GOT3 (cell line): ENCODE results near the gene TMEM120B.
"Not testable (repeated sequence)": the region's sequence is repeated elsewhere in the genome, so short reads cannot be mapped to it uniquely, and the experiment has no call there.

Experiments
- DNase-seq: peaks from one replicate; lab custom pipeline; 2025; ENCODE audit warnings: mixed read lengths; lab: John Stamatoyannopoulos, UW

TMEM120B gene

GRCh38 chr12:121712461-121713256 is at the start of gene TMEM120B:
TSS of gene TMEM120B (plus strand) at chr12:121712752. CDS start at chr12:121712896, 144 bp downstream.
- DNase-seq = peak; percentile 45

- DNase-seq = no peak
Observed at GRCh38 chr12:121663610-121663929, 49.0 kb upstream of the TMEM120B start.

DNA sequence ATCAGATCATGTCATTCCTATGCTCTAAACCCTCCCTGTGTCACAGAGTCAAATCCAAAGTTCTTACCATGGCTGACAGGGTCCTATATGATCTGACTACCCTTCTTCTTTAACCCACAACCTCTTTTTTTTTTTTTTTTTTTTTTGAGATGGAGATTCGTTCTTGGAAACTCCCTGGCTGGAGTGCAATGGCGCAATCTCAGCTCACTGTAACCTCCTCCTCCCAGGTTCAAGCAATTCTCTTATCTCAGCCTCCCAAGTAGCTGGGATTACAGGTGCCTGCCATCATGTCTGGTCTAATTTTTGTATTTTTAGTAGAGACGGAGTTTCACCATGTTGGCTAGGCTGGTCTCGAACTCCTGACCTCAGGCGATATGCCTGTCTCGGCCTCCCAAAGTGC is 45.7 kb upstream of the TMEM120B start:
- DNase-seq = not testable (repeated sequence)

- DNase-seq = no peak
Observed at GRCh38 chr12:121668750-121669520, 43.6 kb upstream of the TMEM120B start.

DNA sequence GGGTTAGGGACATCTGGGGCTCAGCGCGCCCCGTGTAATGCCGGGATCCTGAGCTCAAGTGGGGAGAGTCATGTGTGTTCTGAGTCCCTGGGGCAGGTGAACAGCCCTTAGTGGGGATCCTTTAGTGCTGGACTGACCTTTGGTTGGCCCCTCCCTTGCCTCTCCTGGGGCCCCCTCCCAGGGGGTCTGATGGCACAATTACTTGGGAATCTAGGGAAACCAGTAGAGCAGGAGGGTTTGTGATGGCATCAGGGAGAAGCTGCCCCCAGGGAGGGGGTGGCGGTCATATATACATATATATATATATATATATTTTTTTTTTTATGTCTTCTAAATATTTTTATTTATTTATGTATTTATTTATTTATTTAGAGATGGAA is 43.0 kb upstream of the TMEM120B start, which contains the start of gene MORN3:
Gene MORN3 (minus strand): TSS at position 134 of the 380 bp plus-strand sequence. CDS start 171 bp downstream, outside the sequence.
- DNase-seq = no peak

DNA sequence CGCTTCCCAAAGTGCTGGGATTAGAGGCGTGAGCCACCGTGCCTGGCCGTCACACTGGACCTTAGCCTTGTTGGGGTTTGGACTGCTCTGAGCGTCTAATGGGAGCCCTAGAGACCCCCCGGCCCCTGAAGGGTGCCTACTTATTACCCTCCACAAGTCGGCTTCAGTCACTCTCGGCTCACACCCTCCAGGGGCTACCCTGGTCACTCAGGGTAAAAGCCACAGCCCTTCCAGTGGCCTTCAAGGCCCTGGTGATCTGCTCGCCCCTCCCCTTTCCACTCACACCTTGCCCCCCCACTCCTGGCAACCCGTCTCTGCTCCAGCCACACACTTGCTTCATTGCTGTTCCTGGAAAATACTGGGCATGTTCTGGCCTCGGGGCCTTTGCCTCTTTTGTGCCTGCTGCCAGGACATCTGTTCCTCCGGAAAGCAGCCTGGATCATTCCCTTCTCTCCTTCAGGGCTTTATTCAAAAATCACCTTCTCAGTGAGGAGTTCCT is 39.5 kb upstream of the TMEM120B start:
- DNase-seq = no peak

GRCh38 chr12:121676190-121676589 is 36.4 kb upstream of the TMEM120B start:
- DNase-seq = no peak

GRCh38 chr12:121678305-121678704 is 34.2 kb upstream of the TMEM120B start:
- no peak for DNase-seq

GRCh38 chr12:121678716-121679300 is 33.7 kb upstream of the TMEM120B start:
- DNase-seq = no peak

- DNase-seq = not testable (repeated sequence)
Observed at GRCh38 chr12:121679661-121680197, 32.8 kb upstream of the TMEM120B start.

DNA sequence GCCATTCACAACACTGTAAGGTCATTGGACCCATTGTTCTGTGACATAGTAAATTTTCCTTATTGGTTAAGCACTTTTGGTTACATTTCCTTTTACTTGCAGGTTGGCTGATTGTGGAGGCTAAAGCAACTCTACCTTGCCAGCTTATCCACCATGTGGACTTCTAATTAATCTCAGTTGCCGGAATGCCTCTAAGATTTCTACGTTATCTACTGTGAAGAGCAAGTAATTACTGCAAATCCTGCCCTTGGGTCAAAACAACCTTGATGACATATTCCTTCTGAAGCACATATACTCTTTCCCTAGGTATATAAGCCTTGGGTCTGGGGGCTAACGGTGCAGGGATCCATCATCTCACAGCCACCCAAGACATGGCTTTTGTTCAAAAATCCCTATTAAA is 23.6 kb upstream of the TMEM120B start:
- DNase-seq = no peak

DNA sequence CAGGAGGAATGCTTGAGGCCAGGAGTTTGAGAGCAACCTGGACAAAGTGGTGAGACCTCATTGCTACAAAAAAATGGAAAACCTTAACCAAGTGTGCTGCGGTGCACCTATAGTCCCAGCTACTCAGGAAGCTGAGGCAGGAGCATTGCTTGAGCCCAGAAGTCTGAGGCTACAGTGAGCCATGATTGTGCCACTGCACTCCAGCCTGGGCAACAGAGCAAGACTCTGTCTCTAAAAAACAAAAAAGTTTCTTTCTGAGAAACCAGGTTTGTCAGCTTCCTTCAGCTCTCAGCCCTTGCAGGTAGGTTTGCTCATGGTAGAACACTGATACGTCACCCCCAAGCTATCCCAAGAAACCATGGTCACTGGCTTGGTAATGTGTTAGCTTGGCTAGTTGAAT is 23.1 kb upstream of the TMEM120B start:
- no peak for DNase-seq

- not testable (repeated sequence) for DNase-seq
Observed at GRCh38 chr12:121692744-121693143, 19.8 kb upstream of the TMEM120B start.

DNA sequence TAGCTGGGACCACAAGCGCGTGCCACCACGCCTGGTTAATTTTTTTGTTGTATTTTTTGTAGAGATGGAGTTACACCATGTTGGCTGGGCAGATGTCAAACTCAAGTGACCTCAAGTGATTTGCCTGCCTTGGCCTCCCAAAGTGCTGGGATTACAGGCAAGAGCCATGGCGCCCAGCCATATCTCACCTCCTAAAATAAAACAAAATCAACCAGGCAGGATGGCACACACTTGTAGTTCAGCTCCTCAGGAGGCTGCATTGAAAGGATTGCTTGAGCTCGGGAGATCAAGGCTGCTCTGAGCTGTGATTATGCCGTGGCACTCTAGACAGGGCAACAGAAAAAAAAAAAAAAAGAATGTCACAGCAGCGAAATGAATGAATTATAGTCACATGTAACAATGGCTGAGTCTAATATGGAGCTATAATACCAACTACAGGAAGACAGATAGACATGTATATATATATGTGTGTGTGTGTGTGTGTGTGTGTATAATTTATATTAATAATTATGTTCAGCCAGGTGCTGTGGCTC is 19.3 kb upstream of the TMEM120B start:
- DNase-seq = no peak

DNA sequence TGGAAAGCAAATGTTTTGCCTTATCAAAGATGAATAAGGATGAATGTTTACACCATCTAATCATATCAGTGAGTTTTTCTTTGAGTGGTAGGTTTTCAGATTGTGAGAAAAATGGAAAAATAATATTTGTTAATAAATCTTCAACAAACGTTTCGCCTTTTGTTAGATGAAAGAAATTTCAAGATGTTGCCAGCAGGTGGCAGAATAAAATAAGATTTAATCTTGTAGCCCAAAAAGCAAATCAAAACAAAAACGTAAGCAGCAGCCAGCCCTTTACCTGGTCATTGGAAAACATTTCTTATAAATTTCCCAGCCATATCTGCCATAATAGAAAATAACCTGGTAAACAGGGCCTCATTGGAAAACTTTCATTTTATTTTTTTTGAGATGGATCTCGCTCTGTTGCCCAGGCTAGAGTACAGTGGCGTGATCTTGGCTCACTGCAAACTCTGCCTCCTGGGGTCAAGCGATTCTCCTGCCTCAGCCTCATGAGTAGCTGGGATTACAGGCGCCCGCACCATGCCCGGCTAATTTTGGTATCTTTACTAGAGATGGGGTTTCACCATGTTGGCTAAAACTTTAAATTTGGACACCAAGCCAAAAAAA is 15.4 kb upstream of the TMEM120B start:
- no peak for DNase-seq

- DNase-seq = not testable (repeated sequence)
Observed at GRCh38 chr12:121697861-121698260, 14.7 kb upstream of the TMEM120B start.

DNA sequence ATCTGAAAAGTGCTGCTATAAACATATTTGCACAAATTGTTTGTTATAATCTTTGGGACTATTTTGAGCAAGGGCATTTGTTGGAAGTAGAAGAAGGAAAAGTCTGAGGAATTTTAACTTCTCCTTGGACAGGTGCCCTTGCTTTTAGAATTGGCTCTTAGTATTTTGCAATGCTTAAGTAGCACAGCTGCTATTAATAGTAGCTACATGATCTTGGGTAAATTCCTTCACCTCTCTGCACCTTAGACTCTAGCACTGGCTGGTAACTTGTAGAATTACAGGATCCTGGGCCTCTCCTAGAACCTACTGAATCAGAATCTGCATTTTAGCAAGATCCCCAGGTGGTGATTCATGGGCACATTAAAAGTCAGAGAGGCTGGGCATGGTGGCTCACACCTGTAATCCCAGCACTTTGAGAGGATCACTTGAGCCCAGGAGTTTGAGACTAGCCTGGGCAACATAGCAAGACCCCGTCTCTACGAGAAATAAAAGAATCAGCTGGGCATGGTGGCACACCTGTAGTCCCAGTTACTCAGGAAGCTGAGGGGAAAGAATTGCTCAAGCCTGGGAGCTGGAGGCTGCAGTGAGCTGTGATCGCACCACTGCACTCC is 10.8 kb upstream of the TMEM120B start:
- no peak for DNase-seq

DNA sequence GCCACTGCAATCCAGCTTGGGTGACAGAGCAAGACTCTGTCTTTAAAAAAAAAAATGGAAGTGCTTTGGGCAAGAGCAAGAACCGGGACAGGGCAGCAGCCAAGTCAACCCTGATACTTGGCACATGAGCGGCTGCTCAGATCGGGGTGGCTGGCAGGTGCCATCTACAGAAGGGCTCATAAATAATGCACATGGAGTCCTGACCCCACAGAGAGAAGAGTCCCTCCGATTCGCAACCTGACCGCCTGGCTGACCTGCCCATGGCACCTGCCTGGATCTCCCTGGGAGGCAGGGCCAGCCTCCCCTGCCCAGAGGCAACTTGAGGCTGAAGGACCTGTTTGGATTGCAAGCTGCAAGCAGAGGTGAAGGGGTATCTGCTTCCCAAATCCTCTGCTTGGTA is 9.6 kb upstream of the TMEM120B start:
- no peak for DNase-seq

DNA sequence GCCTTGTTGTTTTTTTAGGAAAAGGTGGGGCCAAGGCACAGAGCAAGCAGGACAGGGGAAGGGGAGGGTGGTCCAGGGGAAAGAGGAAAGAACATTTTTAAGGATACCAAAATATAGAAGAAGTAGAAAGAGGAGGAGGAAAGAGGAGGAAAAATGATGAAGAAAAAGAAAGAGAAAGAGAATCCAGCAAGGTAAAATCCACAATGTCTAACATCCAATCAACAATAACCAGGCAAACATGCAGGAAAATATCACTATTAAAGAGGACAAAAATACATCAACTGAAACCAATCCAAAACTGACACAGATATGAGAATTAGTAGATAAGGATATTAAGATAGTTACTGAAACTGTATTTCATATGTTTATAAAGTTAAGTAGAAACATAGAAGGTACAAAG is 7.0 kb upstream of the TMEM120B start:
- DNase-seq = no peak

- no peak for DNase-seq
Observed at GRCh38 chr12:121708313-121709063, 4.1 kb upstream of the TMEM120B start.

GRCh38 chr12:121709064-121709424 is 3.5 kb upstream of the TMEM120B start:
- DNase-seq = not testable (repeated sequence)
